Hepatocyte (in vitro differentiated cells): ENCODE measurements around the gene BCAS3.

ENCODE experiments used
- CTCF ChIP-seq: fragments of 200-600 bp; sonication (generic); IDR thresholded peaks from 2 replicates; pipeline ENCODE4 v1.5.1; 2016; ENCODE audit warnings: antibody characterized with exemption, mild to moderate bottlenecking; ENCODE audit not compliant: poor library complexity
- EZH2 ChIP-seq: fragments of 200-600 bp; sonication (generic); IDR thresholded peaks from 2 replicates; pipeline ENCODE4 v1.6.1; 2016; ENCODE audit warnings: antibody characterized with exemption, mild to moderate bottlenecking, borderline replicate concordance
- EZH2phosphoT487 ChIP-seq: fragments of 200-600 bp; sonication (generic); IDR thresholded peaks from one replicate; pipeline ENCODE4 v1.6.1; 2018; ENCODE audit warnings: antibody characterized with exemption, mild to moderate bottlenecking, low read depth, moderate library complexity; ENCODE audit not compliant: unreplicated experiment, severe bottlenecking

- TF ChIP-seq CTCF: no peak
- TF ChIP-seq EZH2: no peak
- TF ChIP-seq EZH2phosphoT487: no peak
Observed at GRCh38 chr17:60902399-60902798, 224.7 kb downstream of the BCAS3 start.
